ENCODE measurements around the gene FANCD2OS.

DNA sequence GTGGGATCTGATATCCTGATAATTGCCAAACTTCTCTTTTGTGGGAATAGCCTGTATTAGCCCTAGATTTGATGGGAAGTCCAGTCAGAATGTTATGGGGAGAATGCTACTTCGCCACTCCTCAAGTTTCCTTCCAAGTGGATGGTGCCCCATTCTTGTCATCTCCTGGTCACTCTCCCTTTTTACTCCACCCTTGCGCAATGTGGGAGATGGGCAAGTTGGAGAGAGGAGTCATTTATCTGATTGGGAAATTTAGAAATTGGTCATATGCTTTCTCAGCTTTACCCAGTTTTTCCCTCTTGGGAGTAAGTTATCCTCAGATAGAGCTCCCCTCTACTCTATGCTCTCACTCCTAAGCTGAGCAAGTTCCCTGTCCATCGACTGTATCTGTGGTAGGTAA is 14.4 kb downstream of the FANCD2OS start:
- TF ChIP-seq CTCF (IDR thresholded peaks at IDR 0.05) (no peak), POLR2A (IDR thresholded peaks at IDR 0.05) (no peak)
